Dendritic cell treated with granulocyte-macrophage colony-stimulating factor and Interleukin-4, amounts not matched to agents 40 ng/mL and 50 ng/mL, for 4 days (primary cell): Measurements from ENCODE around the gene FCGR2B.
A peak's percentile ranks its signal among the peaks of the same experiment; 100 is the strongest.
"Not testable (repeated sequence)": the region's sequence is repeated elsewhere in the genome, so short reads cannot be mapped to it uniquely, and the experiment has no call there.

ENCODE experiments used
- H3K27ac Mint-ChIP-seq: one replicate; pipeline ENCODE4 v1.8.0; 2022; ENCODE audit warnings: mild to moderate bottlenecking, mixed read lengths
- H3K27me3 Mint-ChIP-seq: one replicate; pipeline ENCODE4 v1.8.0; 2022; ENCODE audit warnings: mild to moderate bottlenecking, mixed read lengths
- H3K36me3 Mint-ChIP-seq: one replicate; pipeline ENCODE4 v1.8.0; 2022; ENCODE audit warnings: low read depth, mixed read lengths
- H3K4me1 Mint-ChIP-seq: one replicate; pipeline ENCODE4 v1.8.0; 2022; ENCODE audit warnings: low read depth, mixed read lengths
- H3K4me3 Mint-ChIP-seq: one replicate; pipeline ENCODE4 v1.8.0; 2022; ENCODE audit warnings: mild to moderate bottlenecking, moderate library complexity, mixed read lengths
- H3K9me3 Mint-ChIP-seq: one replicate; pipeline ENCODE4 v1.8.0; 2022; ENCODE audit warnings: mixed read lengths
- intact Hi-C: fragments of 100-400 bp; cut with micrococcal nuclease; formaldehyde crosslinking; loops from one replicate; pipeline ENCODE4 v1.15.0; 2022

Gene FCGR2B

DNA sequence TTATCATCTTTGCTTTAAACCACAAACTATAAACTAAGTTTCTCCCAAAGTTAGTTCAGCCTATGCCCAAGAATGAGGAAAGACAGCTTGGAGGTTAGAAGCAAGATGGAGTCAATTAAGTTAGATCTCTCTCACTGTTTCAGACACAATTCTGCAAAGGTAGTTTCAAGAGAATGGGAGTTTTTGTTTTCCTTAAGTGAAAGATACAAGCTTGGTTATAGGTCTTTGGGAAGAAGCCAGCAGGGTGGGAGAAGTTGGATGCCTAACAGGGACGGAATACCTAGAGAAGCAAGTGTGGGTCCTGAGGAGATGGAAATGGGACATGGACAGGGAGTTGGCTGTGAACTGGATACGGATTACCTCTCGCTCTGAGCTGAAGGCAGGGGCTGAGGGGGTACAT is 26.0 kb upstream of the FCGR2B start:
- intact Hi-C loops = loop anchor here (10.0 kb wide), 1 partner anchor 82 kb away; no protein-coding TSS in a partner anchor
- not testable (repeated sequence) for H3K9me3 Mint-ChIP-seq, H3K36me3 Mint-ChIP-seq, H3K27me3 Mint-ChIP-seq, H3K4me3 Mint-ChIP-seq
- Mint-ChIP-seq H3K4me1 (peaks cover 20% of the 10 kb centered on the region), H3K27ac (peak overlapping the region; percentile 87)

DNA sequence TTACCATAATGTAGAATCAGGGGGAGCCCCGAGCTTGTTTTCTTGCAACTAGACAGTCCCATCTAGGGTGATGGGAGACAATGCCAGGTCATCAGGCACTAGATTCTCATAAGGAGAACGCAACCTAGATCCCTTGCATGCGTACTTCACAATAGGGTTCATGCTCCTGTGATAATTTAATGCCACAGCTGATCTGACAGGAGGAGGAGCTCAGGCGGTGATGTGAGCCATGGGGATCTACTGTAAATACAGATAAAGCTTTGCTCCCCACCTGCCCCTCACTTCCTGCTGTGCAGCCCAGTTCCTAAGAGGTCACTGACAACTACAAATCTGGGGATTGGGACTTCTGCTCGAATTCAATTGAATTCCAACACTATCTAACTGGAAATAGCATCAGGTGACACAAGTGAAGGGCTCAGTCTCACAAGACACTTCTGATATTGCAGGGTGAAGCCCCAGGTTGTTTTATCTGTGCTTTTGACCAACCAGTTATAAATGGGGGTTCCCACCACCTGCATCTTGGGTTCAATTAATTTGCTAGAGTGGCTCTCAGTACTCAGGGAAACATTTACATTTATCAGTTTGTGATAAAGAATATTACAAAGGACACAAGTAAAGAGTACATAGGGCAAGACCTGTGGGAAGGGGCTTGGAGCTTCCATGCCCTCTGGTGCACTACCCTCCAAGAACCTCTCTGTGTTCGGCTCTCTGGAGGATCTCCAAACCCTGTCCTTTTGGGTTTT is 24.5 kb upstream of the FCGR2B start:
- H3K36me3 Mint-ChIP-seq, H3K9me3 Mint-ChIP-seq, H3K27me3 Mint-ChIP-seq, H3K27ac Mint-ChIP-seq, H3K4me3 Mint-ChIP-seq: not testable (repeated sequence)
- H3K4me1 Mint-ChIP-seq = peaks cover 29% of the 10 kb centered on the region
- intact Hi-C loops = loop anchor here (10.0 kb wide), 1 partner anchor 84 kb away; no protein-coding TSS in a partner anchor

DNA sequence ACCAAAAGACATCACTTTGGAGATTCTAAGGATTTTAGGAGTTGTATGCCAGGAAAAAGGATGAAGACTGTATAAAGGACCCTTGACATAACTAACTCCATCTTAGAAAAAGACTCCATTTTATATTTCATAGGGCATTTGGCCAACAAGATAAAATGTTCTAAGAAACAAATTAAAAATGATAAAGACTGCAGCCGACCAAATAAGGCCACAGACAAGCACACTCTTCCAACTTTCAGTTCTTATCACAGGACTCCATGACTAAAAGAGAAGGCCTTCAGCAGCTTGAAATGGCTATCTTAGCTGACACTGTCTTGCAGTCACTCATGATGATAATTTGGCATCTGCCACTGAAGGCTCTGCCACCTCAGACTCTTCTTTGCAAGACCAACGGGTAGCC is 23.7 kb upstream of the FCGR2B start:
- H3K27me3 Mint-ChIP-seq, H3K27ac Mint-ChIP-seq, H3K9me3 Mint-ChIP-seq, H3K4me3 Mint-ChIP-seq, H3K36me3 Mint-ChIP-seq: not testable (repeated sequence)
- peaks cover 31% of the 10 kb centered on the region for H3K4me1 Mint-ChIP-seq
- intact Hi-C loops = loop anchor here (10.0 kb wide), 1 partner anchor 84 kb away; no protein-coding TSS in a partner anchor

DNA sequence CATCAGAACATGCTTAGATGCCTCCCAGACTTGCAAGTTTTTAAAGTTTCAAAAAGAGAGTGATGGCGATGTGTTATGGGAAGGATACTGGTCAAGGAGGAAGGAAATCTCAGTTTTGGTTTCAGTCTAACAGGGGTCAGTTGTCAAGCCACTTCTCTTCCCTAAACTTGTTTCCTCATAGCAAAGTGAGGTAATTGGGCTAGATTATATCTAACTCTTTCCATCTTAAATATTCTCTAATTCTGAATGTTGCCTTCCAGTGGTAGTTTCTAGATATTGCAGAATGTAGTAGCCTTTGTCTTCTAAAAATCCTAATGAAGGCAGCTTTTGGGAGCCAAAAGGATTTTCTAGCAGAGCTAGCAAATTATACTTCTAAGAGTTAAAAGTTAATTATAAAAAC is 20.2 kb upstream of the FCGR2B start:
- H3K4me3 Mint-ChIP-seq = peak overlapping the region; percentile 57
- H3K27me3 Mint-ChIP-seq, H3K9me3 Mint-ChIP-seq, intact Hi-C loops, H3K36me3 Mint-ChIP-seq: not testable (repeated sequence)
- peak overlapping the region; percentile 69 for H3K27ac Mint-ChIP-seq
- peaks cover 34% of the 10 kb centered on the region for H3K4me1 Mint-ChIP-seq

DNA sequence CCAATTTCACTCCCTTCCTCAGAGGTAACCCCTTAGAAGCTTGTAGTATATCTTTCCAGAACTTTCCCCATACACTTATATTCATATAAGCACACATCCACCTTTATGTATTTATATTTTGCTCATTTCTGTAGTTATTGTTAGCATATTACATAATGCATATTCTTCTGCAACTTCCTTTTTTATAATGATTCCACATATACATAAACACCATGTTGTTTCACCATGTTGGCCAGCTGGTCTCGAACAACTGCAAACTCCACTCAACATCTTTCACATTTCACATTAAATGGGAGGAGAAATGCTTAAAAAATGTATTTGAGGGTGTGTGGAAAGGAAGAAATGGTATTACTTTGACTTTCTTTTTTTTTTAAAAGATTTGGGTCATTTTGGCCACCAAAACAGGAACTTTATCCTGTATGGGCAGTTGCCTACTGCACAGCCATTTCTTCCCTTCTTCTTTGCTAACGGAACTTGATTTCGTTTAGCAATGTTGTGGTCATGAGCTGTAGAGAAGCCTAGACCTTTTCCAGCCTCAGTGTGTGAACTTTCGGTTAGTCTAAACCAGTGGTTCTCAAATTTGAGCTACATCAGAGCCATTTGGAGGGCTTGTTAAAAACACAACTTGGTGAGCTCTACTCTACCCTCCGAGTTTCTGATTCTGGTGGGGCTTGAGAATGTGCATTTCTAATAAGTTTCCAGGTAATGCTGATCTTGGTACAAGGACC is 19.3 kb upstream of the FCGR2B start:
- intact Hi-C loops, H3K9me3 Mint-ChIP-seq, H3K27me3 Mint-ChIP-seq, H3K36me3 Mint-ChIP-seq: not testable (repeated sequence)
- Mint-ChIP-seq H3K4me3 (peak overlapping the region; percentile 13), H3K27ac (peak overlapping the region; percentile 69), H3K4me1 (peaks cover 36% of the 10 kb centered on the region)

DNA sequence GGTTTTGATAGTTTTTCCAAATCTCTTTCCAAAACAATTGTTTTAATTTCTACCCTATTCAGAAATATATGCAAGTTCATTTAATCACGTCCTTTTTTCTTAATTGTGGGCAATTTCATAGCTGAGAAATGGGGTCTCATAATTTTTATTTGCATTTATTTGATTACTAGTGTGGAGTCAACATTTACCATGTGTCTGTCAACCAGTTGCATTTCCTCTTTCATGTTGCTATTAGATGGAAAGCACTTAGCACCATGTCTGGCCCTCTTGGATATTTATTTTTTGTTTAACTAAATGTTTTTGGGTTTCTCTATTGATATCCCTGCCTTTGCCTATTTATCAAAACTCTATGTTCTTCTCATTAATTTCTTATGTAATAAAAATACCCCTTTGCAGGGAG is 18.1 kb upstream of the FCGR2B start:
- not testable (repeated sequence) for H3K4me3 Mint-ChIP-seq, H3K27ac Mint-ChIP-seq, H3K36me3 Mint-ChIP-seq, H3K27me3 Mint-ChIP-seq, H3K9me3 Mint-ChIP-seq
- intact Hi-C loops = loop anchor here (5.0 kb wide), 1 partner anchor 97 kb away; no protein-coding TSS in a partner anchor
- peaks cover 36% of the 10 kb centered on the region for H3K4me1 Mint-ChIP-seq

DNA sequence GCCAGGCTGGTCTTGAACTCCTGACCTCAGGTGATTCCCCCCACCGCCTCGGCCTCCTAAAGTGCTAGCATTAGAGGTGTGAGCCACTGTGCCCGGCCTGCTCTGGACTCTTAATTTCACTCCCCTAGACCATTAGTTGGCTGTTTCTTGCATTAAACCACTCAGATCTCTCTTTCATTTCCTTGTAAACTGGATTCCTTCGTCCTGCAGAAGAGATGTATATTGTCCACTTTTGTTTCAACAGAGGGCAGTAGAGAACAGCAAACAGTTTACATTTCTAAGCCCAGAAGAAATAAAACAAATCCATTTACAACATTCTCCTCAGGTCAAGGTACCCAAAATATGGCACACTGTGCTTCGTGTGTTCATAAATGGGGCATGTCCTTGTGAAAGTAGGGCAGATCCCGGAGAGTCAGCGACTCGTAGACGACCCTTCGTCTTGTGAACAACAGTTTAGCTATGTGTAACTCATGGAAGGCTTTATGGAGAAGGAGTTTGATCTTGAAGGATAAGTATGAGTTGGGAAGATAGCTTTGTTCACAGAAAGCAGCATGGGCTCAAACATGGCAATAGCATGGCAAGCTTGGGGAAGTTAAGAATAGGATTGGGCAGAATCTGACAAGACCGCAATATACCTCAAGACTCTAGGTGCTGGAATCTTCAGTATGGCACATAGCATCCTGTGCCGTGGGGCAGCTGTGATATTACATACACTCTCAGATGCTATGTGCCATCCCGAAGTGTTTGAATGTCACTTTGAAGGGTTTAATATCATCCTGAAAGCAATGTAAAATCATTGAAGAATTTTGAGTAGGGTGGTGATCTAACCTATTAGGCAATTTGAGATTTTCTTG is 15.2 kb upstream of the FCGR2B start:
- not testable (repeated sequence) for H3K27ac Mint-ChIP-seq, H3K4me3 Mint-ChIP-seq, H3K9me3 Mint-ChIP-seq, H3K36me3 Mint-ChIP-seq
- peaks cover 12% of the 10 kb centered on the region for H3K27me3 Mint-ChIP-seq
- H3K4me1 Mint-ChIP-seq = peaks cover 36% of the 10 kb centered on the region
- intact Hi-C loops = loop anchor here (5.0 kb wide), 1 partner anchor 95 kb away; no protein-coding TSS in a partner anchor

DNA sequence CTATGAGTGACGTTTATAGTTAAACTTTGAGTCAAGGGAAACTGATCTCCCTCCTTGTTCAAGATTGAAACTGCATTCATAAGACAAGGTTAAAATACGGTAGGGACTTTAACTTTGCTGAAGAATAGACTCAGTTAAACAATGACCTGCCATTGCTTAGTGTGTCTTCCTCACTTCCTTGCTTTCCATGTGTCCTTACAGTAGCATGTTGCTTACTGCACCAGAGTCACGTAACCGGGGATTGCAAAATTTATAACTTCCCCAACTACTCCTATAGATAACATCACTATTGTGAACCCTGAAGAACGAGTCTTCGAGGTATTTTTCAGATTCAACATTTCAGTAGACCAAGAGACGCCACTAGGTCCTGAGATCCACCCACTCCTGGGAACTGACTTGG is 9.4 kb upstream of the FCGR2B start:
- H3K9me3 Mint-ChIP-seq, intact Hi-C loops, H3K4me3 Mint-ChIP-seq, H3K27ac Mint-ChIP-seq, H3K36me3 Mint-ChIP-seq: not testable (repeated sequence)
- Mint-ChIP-seq H3K4me1 (peaks cover 19% of the 10 kb centered on the region), H3K27me3 (peaks cover 16% of the 10 kb centered on the region)

DNA sequence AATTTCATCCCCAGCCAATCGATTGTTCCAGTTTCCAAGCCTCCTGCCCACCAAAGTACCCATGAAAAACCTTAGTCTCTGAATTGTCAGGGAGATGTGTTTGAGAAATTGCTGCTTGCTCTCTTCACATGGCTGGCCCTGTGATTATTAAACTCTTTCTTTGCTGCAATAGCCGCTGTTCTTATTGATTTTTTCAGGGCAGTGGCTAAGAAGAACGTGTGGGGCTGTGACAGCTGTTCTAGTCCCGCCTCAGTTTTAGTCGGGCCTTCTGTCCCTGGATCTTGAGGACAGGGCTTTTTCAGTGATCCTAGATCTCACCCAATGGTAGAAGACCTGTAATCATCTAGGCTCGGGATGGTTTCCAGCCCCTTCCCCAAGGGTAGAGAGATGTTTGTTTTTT is 9.0 kb upstream of the FCGR2B start:
- H3K27ac Mint-ChIP-seq, intact Hi-C loops, H3K9me3 Mint-ChIP-seq, H3K4me3 Mint-ChIP-seq, H3K36me3 Mint-ChIP-seq: not testable (repeated sequence)
- peaks cover 19% of the 10 kb centered on the region for H3K4me1 Mint-ChIP-seq
- H3K27me3 Mint-ChIP-seq = peaks cover 15% of the 10 kb centered on the region

DNA sequence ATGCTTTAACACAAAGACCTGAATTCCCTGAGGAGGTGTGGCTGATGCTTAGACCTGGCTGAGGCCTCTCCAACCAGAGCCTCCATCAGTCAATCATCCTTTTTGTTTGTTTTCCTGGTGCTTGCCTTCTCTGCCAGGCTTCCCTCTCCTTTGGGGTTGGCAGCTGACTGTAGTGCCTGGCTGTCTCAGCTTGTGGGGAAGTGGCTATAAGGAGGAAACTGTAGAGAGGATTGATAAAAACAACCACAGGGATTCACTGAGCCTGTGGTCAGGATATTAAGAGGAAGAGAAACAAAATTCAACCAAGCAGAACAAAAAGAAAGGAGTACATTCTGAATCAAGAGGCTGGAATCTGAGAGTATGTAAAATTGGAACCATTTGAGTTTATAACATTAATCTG is 4.4 kb upstream of the FCGR2B start:
- H3K36me3 Mint-ChIP-seq, H3K4me3 Mint-ChIP-seq, H3K27ac Mint-ChIP-seq, intact Hi-C loops, H3K9me3 Mint-ChIP-seq, H3K27me3 Mint-ChIP-seq: not testable (repeated sequence)
- H3K4me1 Mint-ChIP-seq = peaks cover 18% of the 10 kb centered on the region

DNA sequence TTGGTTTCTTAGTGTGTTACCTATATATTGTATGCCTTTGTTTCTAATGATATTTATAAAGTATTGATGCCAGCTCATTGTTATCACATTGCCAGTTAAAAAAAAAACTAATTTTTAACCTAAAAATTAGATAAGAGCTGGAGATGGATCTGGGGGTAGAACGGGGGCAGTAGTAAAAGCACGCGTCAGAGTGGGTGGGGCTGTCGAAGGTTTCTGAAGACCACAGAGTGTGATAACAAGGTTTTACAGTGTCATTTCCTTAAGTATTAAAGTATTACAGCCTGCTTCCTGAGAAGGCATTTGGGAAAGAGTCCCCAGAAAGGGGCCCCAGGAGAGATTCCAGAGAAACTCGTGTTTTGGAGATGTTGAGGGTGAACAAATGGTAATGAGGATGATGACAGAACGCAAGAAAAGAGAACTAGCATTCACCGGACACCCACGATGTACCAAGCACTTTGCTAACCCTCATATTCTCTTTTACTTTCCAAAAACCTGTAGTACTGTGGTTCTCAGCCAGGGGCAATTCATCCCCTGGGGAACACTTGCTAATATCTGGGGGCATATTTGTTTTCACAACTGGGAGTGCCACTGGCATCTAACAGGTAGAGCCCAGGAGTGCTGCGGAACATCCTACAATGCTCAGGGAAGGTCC is 1.2 kb upstream of the FCGR2B start:
- H3K36me3 Mint-ChIP-seq, H3K9me3 Mint-ChIP-seq, H3K27me3 Mint-ChIP-seq, H3K27ac Mint-ChIP-seq, H3K4me3 Mint-ChIP-seq, H3K4me1 Mint-ChIP-seq, intact Hi-C loops: not testable (repeated sequence)

DNA sequence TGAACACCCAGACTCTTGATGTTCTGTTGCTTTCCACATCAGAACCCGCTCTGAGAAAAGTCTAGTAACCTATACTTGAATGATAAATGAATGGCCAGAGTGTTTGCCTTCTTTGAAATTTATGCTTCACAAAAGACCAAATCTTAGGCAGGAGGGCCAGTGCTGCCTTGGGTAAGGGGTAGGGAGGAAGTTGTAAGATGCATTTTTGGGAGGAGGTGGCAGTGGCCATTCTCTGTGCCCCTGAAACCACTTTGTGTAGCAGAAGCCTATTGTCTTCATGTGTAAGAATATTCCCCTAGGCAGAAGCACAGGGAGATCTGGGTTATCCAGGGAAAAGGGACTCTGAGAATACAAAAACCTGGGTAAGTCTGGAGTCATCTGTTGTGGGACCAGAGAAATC is 626 bp downstream of the FCGR2B start:
- H3K4me1 Mint-ChIP-seq, H3K27ac Mint-ChIP-seq, H3K9me3 Mint-ChIP-seq, intact Hi-C loops, H3K36me3 Mint-ChIP-seq, H3K27me3 Mint-ChIP-seq: not testable (repeated sequence)
- peak overlapping the region; percentile 17 for H3K4me3 Mint-ChIP-seq

DNA sequence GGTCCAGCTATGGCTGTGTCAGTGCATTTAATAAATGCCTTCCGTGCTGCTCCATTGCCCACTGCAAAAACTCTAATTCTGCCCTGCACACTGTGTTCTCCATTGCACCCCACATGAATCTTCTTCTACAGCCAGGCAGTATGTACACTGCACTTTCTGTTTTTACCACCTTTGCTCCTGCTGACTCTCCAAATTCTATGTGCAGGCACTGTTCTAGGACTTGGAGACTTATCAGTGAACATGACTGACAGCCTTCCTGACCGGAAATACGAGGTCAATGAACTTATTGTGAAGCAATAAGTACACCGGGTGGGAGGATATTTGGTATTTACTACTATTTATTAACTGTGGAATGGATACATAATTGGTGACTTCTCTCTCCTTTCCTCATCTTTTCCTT is 1.7 kb downstream of the FCGR2B start:
- H3K27me3 Mint-ChIP-seq, intact Hi-C loops, H3K4me1 Mint-ChIP-seq, H3K36me3 Mint-ChIP-seq, H3K9me3 Mint-ChIP-seq, H3K27ac Mint-ChIP-seq: not testable (repeated sequence)
- H3K4me3 Mint-ChIP-seq = peak overlapping the region; percentile 42
